HG03103 (cell line): Measurements from ENCODE around the gene TIMM23.
"Not testable (repeated sequence)": the region's sequence is repeated elsewhere in the genome, so short reads cannot be mapped to it uniquely, and the experiment has no call there.

Experiments
- ATAC-seq: cut with Tn5 transposase; IDR thresholded peaks from one replicate; pipeline ENCODE4 v1.9.1; 2021; ENCODE audit warnings: low read depth; ENCODE audit not compliant: unreplicated experiment

The TIMM23 gene

DNA sequence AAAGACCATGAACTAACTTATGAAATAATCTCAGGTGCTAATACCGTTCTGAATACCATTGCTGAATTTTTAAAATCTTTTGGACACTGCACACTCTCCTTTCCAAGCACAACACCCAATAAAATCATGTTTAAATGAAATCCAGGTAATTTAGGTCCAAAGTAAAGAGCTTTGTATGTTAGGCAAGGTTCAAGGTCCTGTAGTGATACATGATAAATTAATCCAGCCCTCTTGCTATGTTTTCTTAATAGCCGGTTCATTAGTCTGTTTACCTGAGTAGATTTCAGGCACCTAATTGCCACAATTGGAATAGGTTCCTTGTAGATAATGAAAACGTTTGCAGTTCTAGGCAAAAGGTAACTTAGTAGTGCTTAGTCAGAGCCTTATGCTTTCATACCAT, 13.3 kb downstream of the TIMM23 start:
- not testable (repeated sequence) for ATAC-seq

DNA sequence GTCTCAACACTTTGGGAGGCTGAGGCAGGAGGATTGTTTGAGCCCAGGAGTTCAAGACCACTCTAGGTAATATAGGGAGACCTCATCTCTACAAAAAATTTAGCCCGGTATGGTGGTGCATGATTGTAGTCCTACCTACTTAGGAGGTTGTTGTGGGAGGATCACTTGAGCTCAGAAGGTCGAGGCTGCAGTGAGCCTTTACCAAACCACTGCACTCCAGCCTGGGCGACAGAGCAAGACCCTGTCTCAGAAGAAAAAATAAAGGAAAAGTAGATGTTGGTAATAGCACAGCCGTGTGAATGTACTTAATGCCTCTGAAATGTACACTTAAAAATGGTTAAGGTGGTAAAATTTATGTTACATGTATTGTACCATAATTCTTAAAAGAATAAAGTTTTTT, 25.3 kb downstream of the TIMM23 start:
- no peak for ATAC-seq

DNA sequence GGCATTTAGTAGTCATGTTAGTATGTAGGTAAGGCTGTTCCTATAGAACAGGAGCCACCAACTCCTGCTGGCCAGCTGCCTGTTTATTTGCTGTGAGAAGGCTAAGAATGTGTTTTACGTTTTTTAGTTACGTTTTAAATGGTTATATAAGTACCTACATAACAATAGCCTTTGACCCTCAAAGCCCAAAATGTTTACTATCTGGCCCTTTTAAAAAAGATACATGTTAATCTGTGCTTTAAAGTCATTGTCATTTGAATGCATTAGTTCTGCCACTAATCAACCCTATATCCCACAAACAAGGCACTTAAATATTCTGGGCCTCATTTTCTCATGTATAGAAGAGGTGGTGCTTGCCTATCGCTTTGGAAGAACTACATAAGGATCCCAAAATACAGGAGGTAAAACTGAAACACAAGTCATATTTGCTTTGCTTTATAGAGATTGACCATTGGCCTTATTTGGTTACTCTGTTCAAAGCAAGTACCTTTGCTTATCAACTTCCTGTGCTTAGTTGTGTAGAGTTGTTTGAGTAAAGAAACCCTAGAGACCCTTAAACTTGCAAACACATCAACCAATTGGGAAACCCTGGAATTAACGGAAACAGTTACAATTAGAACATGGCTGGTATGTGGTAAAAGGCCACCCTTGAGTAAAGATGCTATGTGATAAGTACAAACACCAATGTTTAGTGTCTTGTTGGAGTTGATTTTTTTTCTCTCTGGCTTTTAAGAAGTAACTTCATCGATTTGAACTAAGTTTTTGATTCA, 25.9 kb downstream of the TIMM23 start:
- ATAC-seq: no peak

DNA sequence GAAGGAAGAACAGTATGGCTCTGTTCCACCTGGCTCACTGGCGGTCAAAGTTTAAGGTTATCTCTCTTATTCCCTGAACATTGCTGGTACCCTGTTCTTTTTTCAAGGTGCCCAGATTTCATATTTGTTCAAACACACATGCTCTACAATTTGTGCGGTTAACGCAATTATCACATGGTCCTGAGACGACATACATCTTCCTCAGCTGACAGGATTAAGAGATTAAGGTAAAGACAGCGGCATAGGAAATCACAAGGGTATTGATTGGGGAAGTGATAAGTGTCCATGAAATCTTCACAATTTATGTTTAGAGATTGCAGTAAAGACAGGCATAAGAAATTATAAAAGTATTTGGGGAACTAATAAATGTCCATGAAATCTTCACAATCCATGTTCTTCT, 27.7 kb downstream of the TIMM23 start:
- not testable (repeated sequence) for ATAC-seq

DNA sequence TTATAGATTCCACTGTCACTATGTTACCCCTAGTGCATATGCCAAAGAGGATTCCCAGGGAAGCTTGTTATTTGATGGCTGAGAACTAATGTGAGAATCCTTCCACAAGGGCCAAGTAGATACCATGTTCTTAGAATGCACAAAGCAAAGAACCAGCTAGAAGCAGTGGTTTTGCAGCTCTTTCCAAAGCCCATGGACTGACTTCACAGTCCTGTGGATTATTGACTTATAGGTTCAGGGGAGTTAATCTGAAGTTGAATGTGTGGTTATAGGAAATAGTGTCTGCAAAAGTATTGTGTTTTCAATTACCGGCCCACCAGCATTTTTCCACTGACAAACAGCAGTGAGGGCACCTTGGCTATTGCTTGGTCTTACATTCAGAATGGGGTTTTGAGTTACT, 28.2 kb downstream of the TIMM23 start:
- no peak for ATAC-seq

DNA sequence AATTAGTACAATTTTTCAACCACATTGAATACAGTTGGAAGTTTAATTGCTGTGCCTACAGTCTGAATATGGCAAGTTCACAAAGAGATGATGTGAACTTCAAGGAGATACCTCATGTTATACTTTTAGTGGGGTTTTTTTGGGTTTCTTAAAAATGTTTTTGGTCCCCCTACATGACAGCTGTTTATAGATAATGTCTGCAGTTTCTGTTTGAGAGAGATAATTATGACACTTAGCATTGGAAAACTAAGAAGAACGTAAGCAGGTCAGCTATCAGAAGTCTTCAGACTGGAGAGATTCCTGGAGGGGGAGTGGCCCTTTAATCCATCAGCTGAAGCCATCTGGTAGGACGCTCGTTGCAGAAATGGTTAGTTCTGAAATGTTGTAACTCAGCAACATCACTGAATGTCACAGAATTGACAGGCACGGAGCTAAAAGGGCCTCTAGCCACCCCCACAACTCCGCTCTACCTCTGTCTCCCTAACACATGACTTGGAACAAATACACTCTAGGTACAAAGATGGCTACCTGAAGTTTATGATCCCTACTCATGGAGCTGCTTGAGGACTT, 29.0 kb downstream of the TIMM23 start:
- ATAC-seq: no peak

DNA sequence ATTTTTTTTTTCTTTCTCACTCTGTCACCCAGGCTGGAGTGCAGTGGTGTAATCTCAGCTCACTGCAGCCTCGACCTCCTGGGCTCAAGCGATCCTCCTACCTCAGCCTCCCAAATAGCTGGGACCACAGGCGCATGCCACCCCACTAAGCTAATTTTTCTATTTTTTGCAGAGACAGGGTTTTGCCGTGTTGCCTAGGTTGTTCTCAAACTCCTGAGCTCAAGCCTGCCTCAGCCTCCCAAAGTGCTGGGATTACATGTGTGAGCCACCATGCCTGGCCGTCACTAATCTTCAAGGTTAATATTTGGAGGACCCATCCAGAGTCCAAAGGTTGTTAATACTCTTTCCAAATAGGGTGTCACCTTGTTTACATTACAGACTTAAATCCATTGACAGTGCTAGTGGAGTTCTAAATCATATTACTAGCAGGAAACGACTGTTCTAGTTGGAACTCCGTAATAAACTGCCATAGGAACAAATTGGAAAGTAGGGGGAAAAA, 29.9 kb downstream of the TIMM23 start:
- ATAC-seq: not testable (repeated sequence)

DNA sequence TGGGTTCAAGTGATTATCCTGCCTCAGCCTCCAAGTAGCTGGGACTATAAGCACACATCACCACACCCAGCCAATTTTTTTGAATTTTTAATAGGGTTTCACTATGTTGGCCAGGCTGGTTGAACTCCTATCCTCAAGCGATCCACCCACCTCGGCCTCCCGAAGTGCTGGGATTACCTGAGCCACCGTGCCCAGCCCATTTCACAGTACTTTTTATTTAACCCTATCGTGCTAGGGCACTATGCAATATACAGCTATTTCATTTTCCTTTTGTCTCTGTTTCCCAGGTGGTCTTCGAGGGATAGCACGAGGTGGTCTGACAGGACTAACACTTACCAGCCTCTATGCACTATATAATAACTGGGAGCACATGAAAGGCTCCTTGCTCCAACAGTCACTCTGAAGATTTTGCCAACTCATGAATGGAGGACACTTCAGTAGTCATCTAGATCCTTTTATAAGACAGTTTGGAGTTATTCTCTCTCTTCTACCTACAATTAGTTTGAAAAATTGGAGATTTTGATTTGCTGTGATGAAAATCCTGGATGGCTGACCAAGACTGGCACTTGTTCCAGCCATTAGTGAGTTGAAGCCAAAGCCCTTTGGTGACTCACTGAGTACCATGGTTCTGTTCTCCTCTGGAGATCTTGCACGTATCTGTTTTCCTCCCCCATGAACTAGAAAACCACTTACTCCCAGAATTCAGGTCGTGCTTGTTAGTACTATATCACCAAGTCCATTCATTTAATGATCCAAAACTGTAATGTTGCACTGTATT, 30.8 kb downstream of the TIMM23 start:
- no peak for ATAC-seq

DNA sequence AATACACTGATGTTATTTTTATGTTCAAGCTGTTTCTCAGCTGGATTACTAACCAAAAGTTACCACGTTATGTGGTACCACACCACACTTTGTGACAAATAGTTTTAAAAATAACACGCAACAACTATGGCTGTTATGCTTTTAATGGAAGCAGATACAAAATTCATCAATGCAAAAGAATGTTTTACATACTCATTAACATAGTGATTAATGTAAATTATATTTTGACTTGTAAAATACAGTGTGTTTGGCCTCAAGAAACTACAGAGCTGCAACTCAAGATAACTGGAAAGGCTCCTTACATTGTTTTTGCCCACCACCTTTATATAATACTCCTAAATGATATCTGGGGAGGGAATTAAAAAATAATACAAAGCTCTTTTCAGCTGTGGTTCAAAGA, 32.7 kb downstream of the TIMM23 start:
- ATAC-seq: no peak

DNA sequence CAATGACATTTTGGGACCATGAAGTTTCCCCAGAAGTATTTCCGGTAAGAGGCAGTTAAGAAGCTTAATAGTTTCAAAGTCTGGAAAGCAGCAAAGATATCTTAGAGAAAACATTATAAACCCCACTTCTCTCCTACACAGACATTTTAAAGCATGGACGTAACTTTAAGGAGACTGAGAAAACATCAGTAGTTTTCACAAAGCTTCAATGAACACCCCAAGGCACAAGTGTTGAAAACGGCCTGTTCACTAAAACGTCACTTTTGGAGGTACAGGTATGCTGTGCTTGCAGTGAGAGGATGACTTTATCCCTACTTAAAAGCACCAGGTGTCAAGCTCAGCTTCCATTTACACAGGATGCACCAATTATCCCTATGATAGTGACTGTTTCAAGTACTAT, 33.1 kb downstream of the TIMM23 start:
- no peak for ATAC-seq

DNA sequence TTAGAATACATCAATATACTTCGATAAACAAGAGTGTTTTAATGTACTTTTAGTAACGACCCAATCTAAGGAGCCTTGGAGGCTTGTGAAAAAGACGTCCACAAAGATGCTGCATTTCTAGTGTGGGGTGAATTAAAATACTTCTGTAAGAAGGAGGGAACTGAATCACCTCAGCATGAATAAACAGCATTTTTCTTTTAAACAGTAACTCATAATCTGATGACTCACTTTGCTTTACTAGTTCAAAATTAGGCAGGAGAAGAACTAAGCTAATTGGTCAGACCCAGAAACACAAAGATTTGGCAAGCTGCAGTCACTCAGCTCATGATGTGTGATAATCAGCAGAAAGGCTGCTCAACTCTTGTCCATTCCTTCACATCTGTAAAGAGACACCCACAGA, 33.9 kb downstream of the TIMM23 start:
- no peak for ATAC-seq

DNA sequence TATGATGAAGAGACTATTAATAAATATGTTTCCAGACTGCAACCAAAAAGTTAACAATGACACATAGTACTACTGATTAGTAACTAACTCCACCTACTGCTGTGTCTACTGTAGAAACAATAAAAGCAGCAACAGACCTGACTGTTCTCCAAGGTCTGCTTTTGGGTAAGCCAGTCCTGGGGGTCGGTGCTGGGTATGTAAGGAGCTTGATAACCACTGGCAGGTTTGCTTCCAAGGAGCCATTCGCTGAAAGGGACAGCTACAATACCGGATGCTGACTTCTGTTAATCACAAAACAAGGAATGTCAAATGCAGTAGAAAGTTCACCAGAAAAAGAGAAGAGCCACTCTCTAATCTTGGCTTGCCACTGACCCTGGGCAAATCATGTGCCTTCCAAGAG, 40.5 kb downstream of the TIMM23 start:
- no peak for ATAC-seq

DNA sequence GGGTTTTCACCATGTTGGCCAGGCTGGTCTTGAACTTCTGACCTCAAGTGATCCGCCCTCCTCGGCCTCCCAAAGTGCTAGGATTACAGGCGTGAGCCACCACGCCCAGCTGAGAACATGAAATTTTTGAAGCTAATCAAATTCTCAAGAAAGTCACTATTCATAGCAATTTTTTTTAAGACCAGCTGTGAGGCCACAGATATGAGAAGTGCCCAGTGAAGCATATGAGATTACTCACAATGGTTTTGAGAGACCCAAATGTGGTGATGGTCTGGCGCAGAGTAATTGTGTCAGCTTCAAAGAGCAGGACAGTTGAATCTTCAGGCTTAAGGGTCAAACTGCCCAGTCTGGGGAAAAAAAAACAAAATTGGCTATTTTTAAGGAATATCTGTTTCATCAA, 41.9 kb downstream of the TIMM23 start:
- ATAC-seq: no peak

DNA sequence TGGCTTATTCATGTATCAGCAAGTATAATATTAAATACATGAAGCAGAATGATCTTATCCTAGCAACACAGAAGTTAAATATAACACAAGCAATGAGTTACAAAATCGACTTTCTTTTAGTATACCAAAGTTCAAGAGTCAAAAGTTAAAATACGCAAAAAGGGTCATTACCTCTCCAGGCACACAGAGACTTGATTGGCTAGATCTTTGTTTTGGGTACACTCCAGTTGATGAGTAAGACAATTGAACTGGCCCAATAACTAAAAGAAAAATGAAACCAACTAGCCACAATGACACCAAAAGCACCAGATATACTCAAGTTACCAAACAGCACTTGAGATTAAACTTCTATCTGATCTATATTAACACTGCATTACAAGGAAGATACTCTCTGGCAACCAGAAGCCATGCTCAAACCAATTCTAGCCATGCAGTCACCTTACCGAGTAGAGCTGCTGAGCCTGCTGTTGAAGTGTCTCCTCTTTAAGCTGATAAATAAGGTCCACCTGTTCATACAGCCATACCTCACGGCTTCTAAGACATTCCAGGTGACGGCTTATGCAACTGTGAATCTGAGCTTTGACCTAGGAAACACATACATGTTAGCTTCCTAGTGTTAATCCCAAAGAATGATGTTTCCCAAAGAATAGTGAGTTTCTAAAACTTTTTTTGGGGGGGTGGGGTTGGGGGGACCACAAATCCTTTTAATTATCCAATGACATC, 42.6 kb downstream of the TIMM23 start:
- no peak for ATAC-seq

DNA sequence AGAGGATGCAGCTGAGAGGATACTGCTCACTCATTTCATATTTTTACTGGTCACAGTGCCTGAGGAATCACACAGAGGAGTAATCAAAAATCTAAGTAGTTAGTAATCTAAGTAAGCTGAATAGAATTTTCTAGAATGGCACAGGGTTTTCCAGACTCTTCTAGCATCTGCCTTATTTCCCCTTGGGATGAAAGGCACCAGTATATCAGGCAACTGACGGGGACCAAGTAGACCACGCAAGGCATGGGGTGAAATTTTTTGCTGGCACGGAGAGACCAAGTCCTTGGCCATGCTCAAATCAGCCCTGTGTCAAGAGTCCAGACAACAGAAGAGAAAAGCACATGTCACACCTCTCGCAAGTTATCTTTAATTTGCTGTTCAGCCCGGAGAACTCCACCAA, 43.9 kb downstream of the TIMM23 start:
- no peak for ATAC-seq

DNA sequence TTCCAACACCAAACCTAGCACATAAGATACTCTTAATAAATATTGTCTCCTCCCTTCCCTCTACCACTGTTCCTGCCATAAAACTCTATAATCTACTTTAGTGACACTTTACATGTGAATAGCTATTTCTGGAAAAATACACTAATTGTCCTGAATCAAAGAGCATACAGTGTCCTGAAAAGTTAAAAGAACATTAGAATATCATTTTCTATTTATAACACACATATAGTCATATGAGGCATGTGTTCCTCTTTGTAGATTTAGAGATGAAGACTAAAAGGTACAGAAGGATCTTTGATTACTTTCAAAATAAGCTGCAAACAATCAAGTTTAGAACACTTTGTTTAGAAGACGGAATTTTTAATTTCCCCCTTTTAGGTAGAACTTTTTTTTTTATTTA, 44.5 kb downstream of the TIMM23 start:
- ATAC-seq: no peak

DNA sequence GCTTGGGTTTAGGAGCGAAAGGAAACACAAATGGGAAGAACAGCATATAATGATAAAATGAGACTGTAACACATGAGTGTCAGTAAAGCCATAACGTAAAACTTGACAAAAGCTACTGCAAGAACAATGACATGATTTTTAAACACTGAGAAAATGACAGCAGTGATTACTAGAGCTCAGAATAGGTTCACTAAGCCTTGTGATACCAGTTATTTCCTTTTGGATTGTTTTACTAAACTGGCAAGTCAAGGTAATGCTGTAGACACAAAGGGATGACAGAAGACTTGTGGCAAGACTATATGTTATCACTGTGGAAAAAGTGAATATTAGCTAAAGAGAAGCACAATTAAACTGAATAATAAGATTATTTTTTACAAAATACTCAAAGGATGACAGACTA, 45.4 kb downstream of the TIMM23 start:
- no peak for ATAC-seq

DNA sequence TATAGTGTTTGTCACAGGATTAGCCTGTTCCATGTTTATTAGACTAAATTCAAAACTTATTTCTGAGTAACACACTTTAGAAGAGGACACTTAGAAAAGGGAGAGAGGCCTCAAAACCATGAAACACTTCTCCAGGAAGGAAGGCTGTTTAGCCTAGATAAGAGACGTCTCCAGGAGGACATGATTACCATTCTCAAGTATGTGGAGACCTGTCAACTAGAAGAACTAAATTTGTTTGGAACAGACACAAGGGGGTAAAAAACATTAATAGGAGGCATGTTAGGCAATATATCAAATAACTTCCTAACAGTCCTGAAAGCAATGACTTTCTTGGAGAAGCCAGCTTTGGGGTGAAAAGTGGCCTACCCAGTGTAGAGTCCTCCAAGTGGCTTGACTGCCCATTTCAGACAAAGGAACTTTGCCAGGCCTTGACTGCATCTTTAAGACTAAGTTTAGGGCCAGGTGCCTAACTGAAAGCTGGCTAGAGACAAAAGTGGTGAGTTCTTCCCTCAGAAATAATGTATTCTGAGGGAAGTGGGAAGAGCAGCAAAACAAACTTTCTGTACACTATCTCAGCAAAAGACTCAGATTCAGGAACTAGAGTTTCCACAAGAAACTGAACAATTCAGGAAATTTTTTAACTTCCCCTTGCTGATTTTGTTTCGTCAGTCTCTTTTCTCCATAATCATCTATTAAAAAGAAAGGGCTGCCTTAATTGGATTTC, 46.3 kb downstream of the TIMM23 start:
- ATAC-seq: no peak

DNA sequence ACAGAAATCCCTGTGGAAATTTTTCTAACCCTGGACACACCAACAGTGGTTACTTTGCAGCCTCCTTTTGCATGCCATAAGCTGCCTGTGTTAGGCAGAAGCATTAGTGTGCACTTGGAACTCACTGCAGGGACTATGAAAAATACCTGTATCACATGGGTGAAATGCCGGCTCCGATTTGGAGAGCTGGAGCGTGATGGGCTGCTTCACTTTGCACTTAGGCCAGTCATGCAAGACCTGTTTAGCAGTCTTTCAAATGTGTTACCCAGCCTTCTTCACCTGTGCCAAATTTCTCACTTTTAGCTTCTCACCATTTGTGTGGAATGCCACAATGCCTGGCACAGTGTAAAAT, 46.9 kb downstream of the TIMM23 start:
- no peak for ATAC-seq

DNA sequence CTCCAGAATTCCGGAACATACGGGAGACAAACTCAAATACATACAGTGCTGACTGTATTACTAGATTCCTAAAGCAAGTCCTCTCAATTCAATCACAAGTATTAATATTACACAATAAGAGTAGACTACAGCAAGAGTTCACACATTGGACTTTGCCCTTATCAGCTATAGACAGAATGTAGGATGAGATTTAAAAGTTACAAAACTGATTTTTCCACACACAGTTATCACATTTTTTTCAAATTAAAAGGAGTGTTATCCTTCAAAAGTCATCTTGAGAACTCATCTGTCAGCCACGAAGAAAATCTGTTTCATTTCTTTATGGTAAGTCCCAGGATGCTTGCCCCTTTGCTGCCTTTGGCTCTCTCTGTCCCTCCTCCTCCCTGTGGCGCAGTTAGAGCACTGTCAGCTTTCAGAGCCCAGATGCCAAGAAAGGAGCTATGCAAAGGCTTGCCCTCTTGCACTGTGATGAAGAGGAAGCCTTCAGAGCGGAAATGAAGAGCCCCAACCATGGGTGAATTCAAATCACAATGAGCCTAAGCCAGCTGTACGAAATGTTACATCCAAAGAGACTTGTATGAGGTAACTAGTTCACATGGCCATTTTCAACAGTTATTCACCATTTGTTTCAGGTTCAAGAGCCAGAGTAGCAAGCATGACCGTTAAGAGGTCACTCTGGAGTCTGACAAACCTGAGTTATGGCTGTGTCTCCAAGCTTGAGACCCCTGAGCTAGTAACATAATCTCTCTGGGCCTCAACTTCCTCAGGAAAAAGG, 47.5 kb downstream of the TIMM23 start:
- no peak for ATAC-seq
